Metanephros (tissue), 1 donor: Measurements from ENCODE around the gene LGMN. TPM values are rescaled to one million over a fixed set of nuclear protein-coding genes. Genes with fewer than 3 reads are reported as not detected.

ENCODE experiments used
- total RNA-seq: library from RNA; depleted of rRNA; stranded (reverse); fragments of >200 nt; gene quantifications from one replicate; pipeline ENCODE4 v1.2.3, GENCODE V29; 2014

LGMN gene
- 109 TPM for total RNA-seq

GRCh38 chr14:92748259-92749016 is at the start of gene LGMN:
Gene LGMN (minus strand): TSS chr14:92748627. CDS start chr14:92732786, 15,841 bp downstream.

GRCh38 chr14:92793709-92794546 is 45.5 kb upstream of the LGMN start, which contains the start of gene GOLGA5:
Gene GOLGA5 (plus strand): TSS chr14:92794305. CDS start chr14:92797438, 3,133 bp downstream.

Other genes with a start within 250 kb of the LGMN start
- 12.7 TPM for gene RIN3, start 234.8 kb downstream of the LGMN start, total RNA-seq
- gene GOLGA5, start 45.7 kb upstream of the LGMN start, total RNA-seq, result 21.7 TPM
- gene CHGA, start 174.5 kb upstream of the LGMN start, total RNA-seq, result 2.6 TPM